ENCODE measurements around the gene RYR2.

Gene RYR2

GRCh38 chr1:237033061-237033460 is 8.9 kb upstream of the RYR2 start:
- DNase-seq = no peak

DNA sequence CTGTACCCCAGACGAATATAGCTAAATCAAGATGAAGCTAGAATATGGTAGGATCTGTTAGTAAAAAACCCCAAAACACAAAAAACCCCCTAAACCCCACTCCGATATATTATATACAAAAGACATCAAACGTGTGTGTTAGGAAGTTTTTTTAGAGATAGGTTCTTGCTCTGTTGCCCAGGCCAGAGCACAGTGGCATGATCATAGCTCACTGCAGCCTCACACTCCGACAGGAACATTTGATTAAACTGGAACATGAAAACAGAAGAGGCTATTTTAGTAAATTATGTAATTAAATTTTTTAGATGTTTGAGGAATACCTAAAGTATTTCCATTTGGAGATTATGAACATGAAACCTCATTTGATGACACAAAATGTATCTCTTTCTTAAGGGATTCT is 8.2 kb upstream of the RYR2 start:
- DNase-seq = no peak

DNA sequence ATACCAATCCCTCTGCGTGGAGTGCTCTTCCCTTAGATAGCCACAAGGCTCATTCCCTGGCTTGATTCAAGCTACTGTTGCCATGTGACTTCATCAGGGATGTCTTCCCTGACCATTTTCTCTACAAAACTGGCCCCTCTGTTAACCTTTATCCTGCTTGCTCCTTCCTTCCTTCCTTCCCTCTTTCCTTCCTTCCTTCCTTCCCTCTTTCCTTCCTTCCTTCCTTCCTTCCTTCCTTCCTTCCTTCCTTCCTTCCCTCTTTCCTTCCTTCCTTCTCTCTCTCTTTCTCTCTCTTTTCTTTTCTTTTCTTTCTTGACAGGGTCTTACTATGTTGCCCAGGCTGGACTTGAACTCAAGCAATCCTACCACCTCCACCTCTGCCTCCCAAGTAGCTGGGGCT is 6.2 kb upstream of the RYR2 start:
- DNase-seq = no peak

DNA sequence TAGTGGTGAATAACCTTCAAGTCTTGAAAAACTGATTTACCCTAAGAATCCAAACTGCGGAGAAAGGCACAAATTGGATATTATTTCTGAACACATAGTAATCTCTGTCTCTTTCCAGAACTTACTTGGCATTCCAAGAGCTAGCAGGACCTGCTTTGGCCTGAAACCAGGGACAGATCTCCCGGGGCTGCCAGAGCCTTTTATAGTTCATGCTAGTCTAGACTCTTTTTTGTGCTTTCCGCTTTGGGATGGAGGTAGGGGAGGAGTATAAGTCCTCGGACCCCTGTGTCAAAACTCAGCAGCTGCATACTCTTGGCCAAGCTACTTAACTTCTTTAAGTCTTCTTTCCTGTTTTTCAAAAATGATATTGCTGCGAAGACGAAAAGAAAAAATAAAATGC is 3.8 kb upstream of the RYR2 start:
- no peak for DNase-seq

GRCh38 chr1:237040823-237041222 is 1.2 kb upstream of the RYR2 start:
- no peak for DNase-seq

- DNase-seq = no peak
Measured at GRCh38 chr1:237041461-237041794, 556 bp upstream of the RYR2 start.

DNA sequence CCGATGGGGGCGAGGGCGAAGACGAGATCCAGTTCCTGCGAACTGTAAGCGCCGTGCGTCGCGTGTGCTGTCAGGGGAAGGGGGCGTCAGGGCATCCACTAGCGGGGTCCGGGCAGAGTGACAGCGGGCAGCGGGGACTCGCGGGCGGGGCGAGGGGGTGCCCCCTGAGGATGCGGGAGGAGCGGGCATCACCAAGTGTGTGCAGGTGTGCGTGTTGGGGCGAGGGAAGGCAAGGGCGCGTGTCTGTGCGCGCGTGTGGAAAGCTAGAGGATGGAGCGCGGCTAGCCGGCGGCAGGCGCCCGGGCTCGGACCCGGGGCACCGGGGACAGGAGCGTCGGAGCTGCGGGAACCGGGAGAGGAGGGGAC is 525 bp downstream of the RYR2 start:
- no peak for DNase-seq

DNA sequence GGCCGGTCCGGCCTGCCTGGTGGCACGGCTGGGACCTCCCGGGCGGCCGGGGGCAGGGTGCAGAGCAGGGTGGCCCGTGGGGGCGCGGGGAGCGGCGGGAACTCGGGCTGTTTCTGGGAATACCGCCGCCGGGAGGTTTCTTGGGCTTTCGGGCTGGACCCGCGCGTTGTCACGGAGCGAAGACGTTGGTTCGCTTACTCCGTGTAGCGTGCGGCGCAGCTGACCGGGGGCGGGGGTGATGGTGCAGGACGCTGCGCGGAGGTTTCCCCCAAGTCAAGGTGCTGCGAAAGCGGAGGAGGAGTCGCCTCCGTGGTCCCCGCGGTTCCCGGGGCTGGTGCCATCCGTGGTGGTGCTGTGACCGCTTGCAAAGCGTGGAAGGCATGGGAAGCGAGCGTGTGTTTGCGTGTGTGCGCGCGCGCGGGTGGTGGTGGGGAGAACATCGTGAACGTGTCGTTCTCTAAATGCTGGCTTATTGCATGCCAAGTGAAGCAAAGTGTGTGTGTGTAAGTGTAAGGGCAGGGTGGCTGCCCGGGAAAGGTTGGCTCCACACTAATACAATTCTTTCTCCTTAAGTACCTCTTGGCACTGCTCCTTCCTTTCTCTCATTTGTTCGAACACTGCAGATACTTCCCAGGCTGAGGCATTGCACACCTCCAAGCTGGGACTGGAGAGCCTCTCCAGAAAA is 1.1 kb downstream of the RYR2 start:
- DNase-seq = no peak

DNA sequence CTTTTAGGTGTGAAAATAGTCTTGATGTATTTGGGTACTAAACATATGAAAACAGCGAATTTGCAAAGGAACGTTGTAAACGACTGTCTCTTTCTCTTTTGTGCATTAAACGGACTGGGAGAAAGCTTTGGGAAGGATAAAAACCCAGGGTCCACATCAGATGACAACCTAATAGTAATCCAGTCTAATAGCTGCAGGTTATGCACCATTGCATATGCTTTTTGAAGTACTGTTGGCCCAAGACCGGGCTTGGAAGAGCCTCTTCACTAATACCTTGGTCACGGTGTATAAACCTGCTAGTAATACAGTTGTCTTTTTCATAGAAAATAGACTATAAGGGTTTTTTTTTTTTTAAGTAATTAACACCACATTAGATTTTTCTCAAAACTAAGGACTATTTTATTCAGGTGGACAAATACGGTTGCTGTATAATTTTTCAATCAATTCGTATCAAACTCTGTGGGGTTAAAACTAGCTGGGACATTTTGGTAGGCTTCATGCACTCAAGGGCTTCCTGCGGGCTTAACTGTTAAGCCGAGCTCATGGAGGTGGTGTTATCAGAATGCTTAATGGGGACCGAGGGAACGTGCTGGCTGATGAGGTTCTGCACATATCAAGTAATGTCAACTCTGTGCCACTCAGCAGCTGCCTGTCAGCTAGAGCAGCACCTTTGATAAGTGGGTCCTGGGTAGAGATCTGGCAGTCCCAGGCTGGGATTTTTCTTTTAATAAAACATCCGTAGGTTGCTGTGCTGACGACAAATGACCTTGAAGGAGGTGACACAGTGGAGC is 2.1 kb downstream of the RYR2 start:
- DNase-seq = no peak

GRCh38 chr1:237045278-237046016 is 3.5 kb downstream of the RYR2 start:
- DNase-seq = no peak

GRCh38 chr1:237048803-237049202 is 6.8 kb downstream of the RYR2 start:
- no peak for DNase-seq

DNA sequence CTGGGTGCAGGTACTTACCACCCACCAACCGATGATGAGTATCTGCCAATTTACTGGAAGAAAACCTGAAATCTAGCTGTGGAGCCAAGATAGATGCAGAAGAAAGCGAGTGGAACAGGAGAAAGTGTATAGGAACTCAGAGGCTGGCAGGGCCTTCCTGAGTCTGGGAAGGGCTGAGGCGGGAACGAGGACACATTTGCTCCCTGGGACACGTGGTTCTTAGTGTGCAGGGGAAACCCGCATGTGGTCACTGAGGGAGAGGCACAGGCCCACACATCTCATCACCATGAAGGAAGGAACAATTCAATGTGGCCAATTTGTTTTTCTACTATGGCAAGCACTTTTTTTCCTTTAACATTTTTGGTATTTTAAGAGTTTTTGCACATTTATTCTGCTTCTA is 8.2 kb downstream of the RYR2 start:
- DNase-seq = no peak

GRCh38 chr1:237050915-237051314 is 8.9 kb downstream of the RYR2 start:
- no peak for DNase-seq

DNA sequence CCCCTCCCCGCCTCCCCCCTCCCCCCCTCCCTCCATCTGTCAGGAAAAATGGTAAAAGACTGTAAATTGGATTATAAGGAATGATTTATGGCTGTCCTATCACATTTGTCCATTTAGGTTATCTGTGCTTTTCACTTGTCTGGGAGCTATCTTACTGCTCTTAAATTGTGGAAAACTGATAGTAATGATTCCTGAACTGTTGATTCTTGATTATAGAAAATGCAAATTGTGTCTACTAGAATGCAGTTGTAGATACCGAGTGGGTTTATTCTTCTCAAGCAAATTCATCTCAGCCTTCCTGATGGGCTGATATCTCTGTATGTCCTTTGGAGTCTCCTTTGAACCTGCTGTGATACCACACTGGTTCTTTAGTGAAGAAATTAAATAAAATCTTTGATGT is 12.3 kb downstream of the RYR2 start:
- DNase-seq = no peak

DNA sequence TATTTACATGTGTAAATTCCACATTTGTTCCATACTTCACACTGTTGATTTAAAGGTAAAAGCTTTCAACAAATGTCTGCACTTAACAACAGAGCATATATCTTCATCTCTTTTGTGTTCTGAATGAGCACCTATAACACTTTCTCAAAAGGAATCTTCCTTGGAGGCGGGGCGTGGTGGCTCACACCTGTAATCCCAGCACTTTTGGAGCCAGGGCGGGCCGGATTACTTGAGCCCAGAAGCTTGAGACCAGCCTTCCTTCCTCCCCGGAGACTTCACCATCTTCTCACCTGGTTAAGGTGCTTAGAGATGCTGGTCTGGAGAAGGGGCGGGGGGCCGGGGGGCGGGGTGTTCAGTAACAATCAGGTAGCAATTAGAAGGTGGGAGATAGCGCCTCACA is 16.5 kb downstream of the RYR2 start:
- no peak for DNase-seq

DNA sequence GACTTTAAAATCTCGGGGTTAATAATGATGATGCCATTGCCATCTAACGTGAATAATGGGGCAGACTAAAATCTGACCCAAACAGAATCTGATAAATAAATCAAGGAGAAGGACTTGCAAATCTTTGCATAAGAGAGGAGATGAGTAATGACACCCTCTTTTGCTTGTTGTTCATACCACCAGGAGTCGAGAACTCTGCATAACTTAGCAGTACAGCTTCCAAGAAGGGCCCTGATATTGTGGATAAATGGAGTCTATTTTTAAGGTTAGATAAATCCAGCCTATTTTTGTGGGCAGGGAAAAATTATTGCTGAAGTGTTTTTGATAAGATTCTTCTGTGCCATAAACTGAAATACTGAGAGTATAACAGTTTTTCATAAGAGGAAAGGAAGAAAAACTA is 17.3 kb downstream of the RYR2 start:
- no peak for DNase-seq

GRCh38 chr1:237062976-237063375 is 21.0 kb downstream of the RYR2 start:
- DNase-seq = no peak

DNA sequence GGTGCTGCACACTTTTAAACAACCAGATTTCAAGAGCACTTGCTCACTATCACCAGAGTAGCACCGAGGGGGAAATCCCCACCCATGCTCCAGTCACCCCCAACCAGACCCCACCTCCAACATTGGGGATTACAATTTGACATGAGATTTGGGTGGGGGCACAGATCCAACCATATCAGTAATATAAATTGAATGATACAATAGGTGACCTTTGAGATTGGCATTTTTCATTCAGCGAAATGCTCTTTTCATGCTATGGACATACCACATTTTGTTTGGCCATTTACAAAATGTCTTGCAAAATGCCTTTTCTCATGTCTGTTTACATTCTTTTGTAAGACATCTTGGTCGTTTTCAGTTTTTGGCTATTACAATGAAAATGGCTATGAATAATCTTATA is 23.9 kb downstream of the RYR2 start:
- DNase-seq = no peak

- DNase-seq = no peak
Measured at GRCh38 chr1:237070519-237070918, 28.5 kb downstream of the RYR2 start.

DNA sequence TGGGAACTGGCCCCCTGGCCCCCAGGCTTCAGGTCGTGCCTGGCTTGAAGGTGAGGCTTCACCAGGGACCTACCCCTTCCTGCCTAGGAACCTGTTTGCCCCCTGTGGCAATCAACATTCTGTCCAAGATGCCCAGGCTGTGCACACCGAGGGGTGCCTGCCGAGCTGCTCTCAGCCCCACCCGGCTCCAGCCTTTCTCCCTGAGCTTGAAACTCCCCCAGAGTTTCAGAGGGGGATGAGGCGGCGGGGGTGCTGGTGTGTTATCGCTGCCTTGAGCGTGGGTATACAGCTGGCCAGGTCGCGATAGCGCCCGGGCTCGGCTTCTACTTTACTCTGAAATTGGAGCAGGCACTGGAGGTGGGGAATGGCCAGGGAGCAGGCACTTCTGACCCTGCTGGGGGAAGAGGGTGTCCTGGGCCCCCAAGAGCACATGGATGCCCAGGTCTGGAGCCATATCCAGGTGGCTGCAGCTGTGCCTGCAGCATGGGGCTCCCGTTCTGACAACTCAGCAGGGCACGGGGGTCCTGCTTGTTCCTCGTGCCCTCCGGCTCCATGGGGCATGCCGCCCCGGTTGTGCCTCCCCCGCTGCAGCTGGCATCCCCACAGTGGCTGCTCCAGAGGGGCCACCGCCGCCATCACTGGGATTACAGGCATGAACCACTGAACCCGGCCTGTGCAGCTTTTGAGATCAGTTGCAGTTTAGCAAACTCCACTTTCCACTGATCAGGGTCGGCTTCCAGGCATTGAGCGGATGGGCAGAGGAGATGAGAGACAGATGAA is 29.8 kb downstream of the RYR2 start:
- no peak for DNase-seq

DNA sequence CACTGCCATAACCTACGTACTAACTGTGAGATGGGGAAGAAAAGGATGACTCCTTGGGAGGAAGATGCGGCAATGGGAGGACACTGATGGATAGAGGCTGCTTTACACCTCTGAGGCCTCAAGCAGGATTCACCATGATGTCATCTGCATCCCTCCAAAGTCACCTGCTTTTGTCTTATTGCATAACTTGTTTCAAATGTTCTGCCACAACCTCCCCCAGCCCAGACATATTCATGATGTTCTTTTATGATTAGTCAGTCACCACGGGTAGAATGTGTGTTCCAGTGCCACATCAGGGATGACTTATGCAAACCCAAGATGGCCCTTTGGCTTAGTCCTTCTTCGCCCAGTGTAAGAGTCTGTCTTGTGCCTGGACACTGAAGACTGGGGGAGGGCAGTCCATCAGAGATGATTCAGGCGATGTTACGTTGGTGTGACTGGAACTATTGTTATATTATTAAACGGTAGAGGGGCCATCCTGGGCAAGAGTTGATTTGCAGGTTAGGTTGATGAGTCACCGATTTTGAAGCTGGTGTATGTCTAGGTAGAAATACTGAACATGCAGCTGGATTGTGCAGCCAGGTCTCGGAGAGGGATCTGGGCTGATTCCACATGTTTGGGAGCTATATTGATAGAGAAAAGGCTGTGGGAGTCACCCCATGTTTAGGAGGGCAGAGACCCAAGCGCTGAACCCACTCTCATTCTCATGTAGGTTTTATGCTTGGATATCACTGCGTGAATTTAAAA is 32.6 kb downstream of the RYR2 start:
- no peak for DNase-seq

DNA sequence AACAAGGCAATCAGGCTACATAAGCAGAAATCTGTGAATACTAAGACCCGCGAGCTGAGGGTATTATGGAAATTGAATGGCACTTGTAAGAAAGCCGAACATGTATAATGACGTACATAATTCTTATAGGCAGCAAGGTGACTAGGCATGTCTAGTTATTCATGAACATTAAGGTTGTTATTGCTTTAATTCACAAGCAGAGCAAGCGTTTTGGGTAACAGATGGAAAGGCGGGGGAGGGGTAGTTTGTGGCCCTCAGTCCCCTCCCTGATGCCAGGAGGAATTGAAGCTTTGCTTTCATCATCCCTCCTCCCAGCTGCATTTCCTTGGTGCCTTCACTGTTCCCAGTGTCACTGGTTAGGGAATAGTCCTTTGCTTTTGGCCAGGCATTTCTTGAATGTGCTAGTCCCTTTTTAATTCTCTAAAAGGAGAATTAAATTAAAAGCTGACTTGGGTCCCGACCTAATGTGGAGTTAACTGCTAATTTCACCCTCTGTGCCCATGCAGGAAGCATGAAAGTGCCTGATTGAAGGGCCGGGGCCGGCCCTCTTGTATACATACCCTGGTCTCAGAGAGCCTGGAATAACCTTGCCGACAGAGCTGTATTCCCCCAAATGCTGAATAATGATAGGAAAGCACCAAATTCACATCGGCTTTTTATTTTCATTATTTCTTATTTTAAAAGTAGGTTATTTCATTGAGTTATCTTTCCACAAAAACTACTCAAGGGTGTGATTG is 42.5 kb downstream of the RYR2 start:
- no peak for DNase-seq

Data from activated CD4-positive, alpha-beta T cell treated with anti-CD3 and anti-CD28 coated beads, Interleukin-2, amount 50 U/mL, for 4 hours (primary cell).